Right lobe of liver (tissue), 4 donors: ENCODE measurements around the gene ALPL.

ENCODE experiments used
- POLR2A ChIP-seq: fragments of 450-650 bp; IDR thresholded peaks from one replicate; pipeline ENCODE4 v1.6.1; 2017; ENCODE audit warnings: antibody characterized with exemption, mild to moderate bottlenecking
- TF ChIP-seq, protein P1 (sequence below), 4 donors: fragments of 200-600 bp in 3 of 4; fragments of 450-650 bp in 1 of 4; IDR thresholded peaks; one replicate each; pipeline versions ENCODE4 v1.5.1 to v1.8.0; 2016 to 2022; ENCODE audit warnings: antibody characterized with exemption in 4 of 4, mild to moderate bottlenecking in 2 of 4
- donor health status: DM: no; HTN: no; CAD: no.
- donor health status: DM: no; HTN: no; CAD: no.
- donor health status: DM: no; HTN: yes; CAD: no.

DNA sequence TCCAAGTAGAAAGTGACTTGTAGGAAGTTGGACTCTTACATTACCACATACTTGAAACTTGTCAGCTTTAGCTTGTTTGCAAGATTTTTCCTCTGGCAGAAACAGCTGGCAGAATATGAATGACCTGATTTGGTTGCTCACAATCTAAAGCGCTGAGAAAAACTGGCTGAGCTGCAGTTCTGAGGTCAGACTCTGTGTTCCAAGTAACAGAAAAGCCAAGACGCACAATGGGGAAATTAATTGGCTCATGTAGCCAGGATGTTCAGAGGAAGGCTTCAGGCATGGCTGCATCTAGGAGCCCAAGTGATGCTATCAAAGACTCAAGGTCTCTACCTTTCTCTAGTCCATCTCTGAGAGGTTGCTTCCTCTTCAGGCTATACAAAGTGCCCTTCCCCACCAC, 27.0 kb downstream of the ALPL start:
- TF ChIP-seq, protein P1, sequence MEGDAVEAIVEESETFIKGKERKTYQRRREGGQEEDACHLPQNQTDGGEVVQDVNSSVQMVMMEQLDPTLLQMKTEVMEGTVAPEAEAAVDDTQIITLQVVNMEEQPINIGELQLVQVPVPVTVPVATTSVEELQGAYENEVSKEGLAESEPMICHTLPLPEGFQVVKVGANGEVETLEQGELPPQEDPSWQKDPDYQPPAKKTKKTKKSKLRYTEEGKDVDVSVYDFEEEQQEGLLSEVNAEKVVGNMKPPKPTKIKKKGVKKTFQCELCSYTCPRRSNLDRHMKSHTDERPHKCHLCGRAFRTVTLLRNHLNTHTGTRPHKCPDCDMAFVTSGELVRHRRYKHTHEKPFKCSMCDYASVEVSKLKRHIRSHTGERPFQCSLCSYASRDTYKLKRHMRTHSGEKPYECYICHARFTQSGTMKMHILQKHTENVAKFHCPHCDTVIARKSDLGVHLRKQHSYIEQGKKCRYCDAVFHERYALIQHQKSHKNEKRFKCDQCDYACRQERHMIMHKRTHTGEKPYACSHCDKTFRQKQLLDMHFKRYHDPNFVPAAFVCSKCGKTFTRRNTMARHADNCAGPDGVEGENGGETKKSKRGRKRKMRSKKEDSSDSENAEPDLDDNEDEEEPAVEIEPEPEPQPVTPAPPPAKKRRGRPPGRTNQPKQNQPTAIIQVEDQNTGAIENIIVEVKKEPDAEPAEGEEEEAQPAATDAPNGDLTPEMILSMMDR (IDR thresholded peaks at IDR 0.05) = no peak
- TF ChIP-seq POLR2A = no peak
